ENCODE results near the gene WWOX.

GRCh38 chr16:78290872-78291591 is 191.6 kb downstream of the WWOX start:
- TF ChIP-seq, protein P1, sequence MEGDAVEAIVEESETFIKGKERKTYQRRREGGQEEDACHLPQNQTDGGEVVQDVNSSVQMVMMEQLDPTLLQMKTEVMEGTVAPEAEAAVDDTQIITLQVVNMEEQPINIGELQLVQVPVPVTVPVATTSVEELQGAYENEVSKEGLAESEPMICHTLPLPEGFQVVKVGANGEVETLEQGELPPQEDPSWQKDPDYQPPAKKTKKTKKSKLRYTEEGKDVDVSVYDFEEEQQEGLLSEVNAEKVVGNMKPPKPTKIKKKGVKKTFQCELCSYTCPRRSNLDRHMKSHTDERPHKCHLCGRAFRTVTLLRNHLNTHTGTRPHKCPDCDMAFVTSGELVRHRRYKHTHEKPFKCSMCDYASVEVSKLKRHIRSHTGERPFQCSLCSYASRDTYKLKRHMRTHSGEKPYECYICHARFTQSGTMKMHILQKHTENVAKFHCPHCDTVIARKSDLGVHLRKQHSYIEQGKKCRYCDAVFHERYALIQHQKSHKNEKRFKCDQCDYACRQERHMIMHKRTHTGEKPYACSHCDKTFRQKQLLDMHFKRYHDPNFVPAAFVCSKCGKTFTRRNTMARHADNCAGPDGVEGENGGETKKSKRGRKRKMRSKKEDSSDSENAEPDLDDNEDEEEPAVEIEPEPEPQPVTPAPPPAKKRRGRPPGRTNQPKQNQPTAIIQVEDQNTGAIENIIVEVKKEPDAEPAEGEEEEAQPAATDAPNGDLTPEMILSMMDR (IDR thresholded peaks at IDR 0.05) = no peak
- TF ChIP-seq POLR2A (IDR thresholded peaks at IDR 0.05) (no peak), POLR2AphosphoS5 (IDR thresholded peaks at IDR 0.05) (no peak)

Data from gastroesophageal sphincter (tissue), 3 donors.